GM12878 (cell line): ENCODE results near the gene CHDH. TPM values are rescaled to one million over a fixed set of nuclear protein-coding genes. Genes with fewer than 3 reads are reported as not detected.
A peak's percentile ranks its signal among the peaks of the same experiment; 100 is the strongest.

Source experiments
- ATAC-seq: fragments of 200-7000 bp; cut with Tn5 transposase; 3 replicates; pipeline ENCODE4 v1.9.1; 2020; ENCODE audit warnings: mild to moderate bottlenecking, moderate library complexity
- BruUV-seq: library from RNA; stranded (reverse); fragments of 400-500 nt; replicated peaks from 2 replicates; lab custom pipeline; 2021; lab: Mats Ljungman, UMichigan
- CTCF ChIA-PET: fragments of 300-600 bp; sonication (Branson Sonifier 250); formaldehyde crosslinking; extraction: SDS; loops from one replicate; lab custom pipeline; 2021; ENCODE audit warnings: inconsistent platforms; lab: Yijun Ruan, JAX
- POLR2A ChIA-PET: fragments of 350-600 bp; formaldehyde crosslinking; extraction: SDS; loops from one replicate; lab custom pipeline; 2021; ENCODE audit warnings: inconsistent platforms; lab: Charles Lee
- RAD21 ChIA-PET: fragments of 300-600 bp; sonication (Branson Sonifier 250); formaldehyde crosslinking; loops from one replicate; lab custom pipeline; 2023; ENCODE audit warnings: antibody characterized with exemption; ENCODE audit not compliant: unreplicated experiment; lab: Charles Lee
- SMC1A ChIA-PET: fragments of 300-600 bp; sonication (Branson Sonifier 250); formaldehyde crosslinking; loops from one replicate; lab custom pipeline; 2023; ENCODE audit not compliant: unreplicated experiment, uncharacterized antibody; lab: Charles Lee
- DNase-seq: peaks from one replicate; pipeline ENCODE4 v3.0.0-alpha.2; 2011; ENCODE audit warnings: low read depth, low spot score
- FAIRE-seq: peaks from 3 replicates; lab custom pipeline; 2011; peaks lifted over from hg19 to GRCh38; lab: Jason Lieb, UNC
- H2AFZ ChIP-seq: 2 replicates; pipeline ENCODE4 v1.6.0; 2011; ENCODE audit warnings: low read depth, low read length, control low read depth; ENCODE audit not compliant: control insufficient read depth
- H3K27ac ChIP-seq: 2 replicates; pipeline ENCODE4 v1.5.1; 2011; ENCODE audit warnings: control low read depth; ENCODE audit not compliant: control insufficient read depth, insufficient read depth
- H3K27me3 ChIP-seq, 2 experiments: replicated peaks in 1 of 2; 2 replicates each; pipeline versions ENCODE4 v1.6.0 to v1.6.1; 2011; ENCODE audit warnings: low read length in 1 of 2; ENCODE audit not compliant: control insufficient read depth in 2 of 2, insufficient read depth in 2 of 2
- H3K36me3 ChIP-seq, 2 experiments: 2 replicates each; pipeline ENCODE4 v1.5.1; 2011; ENCODE audit warnings: low read length in 1 of 2; ENCODE audit not compliant: control insufficient read depth in 2 of 2, insufficient read depth in 2 of 2
- H3K4me1 ChIP-seq: 2 replicates; pipeline ENCODE4 v1.6.1; 2011; ENCODE audit warnings: mild to moderate bottlenecking, low read length, moderate library complexity, mixed read lengths; ENCODE audit not compliant: control insufficient read depth, insufficient read depth
- H3K4me2 ChIP-seq: 2 replicates; pipeline ENCODE4 v1.6.0; 2011; ENCODE audit warnings: control low read depth; ENCODE audit not compliant: control insufficient read depth, insufficient read depth
- H3K4me3 ChIP-seq: fragments of 200-600 bp; sonication (generic); 2 replicates; pipeline ENCODE4 v1.5.1; 2016
- H3K79me2 ChIP-seq: 2 replicates; pipeline ENCODE4 v1.6.0; 2011; ENCODE audit warnings: low read length; ENCODE audit not compliant: control insufficient read depth, insufficient read depth
- H3K9ac ChIP-seq: 2 replicates; pipeline ENCODE4 v1.8.0; 2011; ENCODE audit warnings: low read length, control low read depth, mixed read lengths; ENCODE audit not compliant: control insufficient read depth, insufficient read depth
- H3K9me3 ChIP-seq: replicated peaks from 3 replicates; pipeline ENCODE4 v1.5.1; 2011; ENCODE audit warnings: mild to moderate bottlenecking, low read length; ENCODE audit not compliant: control insufficient read depth, insufficient read depth
- H4K20me1 ChIP-seq: 2 replicates; pipeline ENCODE4 v1.6.0; 2011; ENCODE audit not compliant: control insufficient read depth, insufficient read depth
- BRCA1 ChIP-seq: IDR thresholded peaks from 2 replicates; pipeline ENCODE4 v1.6.1; 2011; ENCODE audit warnings: low read depth, low read length, improper control_type of control experiment
- CHD1 ChIP-seq: IDR thresholded peaks from 2 replicates; pipeline ENCODE4 v1.6.1; 2012; ENCODE audit warnings: low read depth, low read length, improper control_type of control experiment
- EGR1 ChIP-seq, 2 experiments: IDR thresholded peaks; 1 replicate in 1 of 2; 2 replicates in 1 of 2; pipeline ENCODE4 v1.6.1; 2011 to 2012; ENCODE audit warnings: low read depth in 2 of 2, low read length in 2 of 2, borderline replicate concordance in 1 of 2, mild to moderate bottlenecking in 1 of 2, moderate library complexity in 1 of 2
- GATAD2B ChIP-seq: fragments of 450-650 bp; conservative IDR thresholded peaks from 2 replicates; pipeline ENCODE4 v1.6.1; 2017; ENCODE audit warnings: low read depth, mild to moderate bottlenecking, moderate library complexity
- KDM1A ChIP-seq: fragments of 200-600 bp; sonication (generic); IDR thresholded peaks from 2 replicates; pipeline ENCODE4 v1.6.1; 2016; ENCODE audit warnings: borderline replicate concordance
- MEF2B ChIP-seq: fragments of 450-650 bp; IDR thresholded peaks from 2 replicates; pipeline ENCODE4 v1.6.1; 2018; ENCODE audit warnings: mild to moderate bottlenecking, moderate library complexity; ENCODE audit not compliant: partially characterized antibody, poor library complexity, severe bottlenecking
- WGBS: methylation state at CpG from one replicate; pipeline ENCODE4 v1.1.6; 2016; ENCODE audit warnings: low lambda C conversion rate; ENCODE audit not compliant: insufficient replicate concordance, insufficient coverage; ENCODE audit errors: missing lambda C conversion rate; 5-methylcytosine and 5-hydroxymethylcytosine counted together
- in situ Hi-C: fragments of 300-500 bp; cut with MboI; formaldehyde crosslinking; loops from 9 replicates; pipeline ENCODE4 v1.14.3; 2018; ENCODE audit warnings: mixed read lengths
- intact Hi-C: fragments of 100-400 bp; cut with micrococcal nuclease; formaldehyde crosslinking; loops from one replicate; pipeline ENCODE4 v1.14.2; 2022; ENCODE audit not compliant: unreplicated experiment
- polyA plus RNA-seq, 11 experiments: library from polyadenylated mRNA; depleted of rRNA in 4 of 11; unstranded in 6 of 11; stranded (reverse) in 5 of 11; fragments of >200 nt; fragmentation: Nextera tagmentation in 4 of 11; fragmentation: Illumina TruSeq in 1 of 11; extraction: Ambion mirVana in 4 of 11; extraction: Trizol in 1 of 11; gene quantifications; 1 replicate in 1 of 11; 2 replicates in 10 of 11; pipeline versions ENCODE4 v1.2.1 to v1.2.3, GENCODE V29; 2011 to 2016; ENCODE audit warnings: inconsistent platforms in 2 of 11, missing spikeins in 2 of 11, low read depth in 1 of 11
- total RNA-seq, 4 experiments: library from RNA; depleted of rRNA in 3 of 4; stranded (reverse); fragments of >200 nt in 3 of 4; fragmentation: Illumina TruSeq in 1 of 4; extraction: Trizol in 1 of 4; gene quantifications; 2 replicates each; pipeline versions ENCODE4 v1.2.1 to v1.2.3, GENCODE V29; 2013 to 2021

Gene CHDH
- total and polyA plus RNA-seq, 10 of the 15 experiments (the other 5 are each of a cell fraction or from before 2014, with no cell fraction given): 0.95 to 8.3 (median 2.9) TPM

DNA sequence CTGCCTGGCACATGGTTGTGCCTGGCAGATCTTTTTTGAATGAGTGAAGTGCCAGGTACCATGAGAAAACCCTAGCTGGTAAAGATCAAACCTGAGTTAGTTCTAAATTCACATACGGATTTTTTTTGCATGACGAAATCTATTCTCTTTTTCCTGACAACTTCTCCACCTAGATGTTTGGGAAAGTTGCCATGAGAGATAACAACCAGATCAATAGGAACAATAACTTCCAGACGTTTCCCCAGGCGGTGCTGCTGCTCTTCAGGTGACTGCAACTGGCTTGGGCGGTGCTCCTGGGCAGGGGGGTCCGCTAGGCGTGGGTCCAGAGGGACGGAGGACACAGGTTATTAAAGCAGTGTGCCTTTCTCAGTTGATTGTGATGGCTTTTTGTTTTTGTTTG is 71.8 kb downstream of the CHDH start:
- H4K20me1 ChIP-seq: no peaks in the 10 kb centered on the region
- H3K9ac ChIP-seq: peak overlapping the region; percentile 24
- ChIA-PET CTCF (interaction anchor here (0.8 to 2.3 kb wide), 4 partner anchors 9 to 125 kb away, joined by 3 to 9 read pairs (median 4); no protein-coding TSS in a partner anchor), SMC1A (interaction anchor here (0.9 to 4.5 kb wide), 10 partner anchors 10 to 117 kb away, joined by 3 to 40 read pairs (median 5); partner anchors contain the start of gene SELENOK), RAD21 (interaction anchor here (0.7 to 4.9 kb wide), 6 partner anchors 8 to 147 kb away, joined by 3 to 41 read pairs (median 6); partner anchors contain the start of genes CHDH and IL17RB), POLR2A (interaction anchor here (1.0 to 4.5 kb wide), 7 partner anchors 14 to 70 kb away, joined by 3 to 30 read pairs (median 4); partner anchors contain the start of genes CHDH and IL17RB)
- FAIRE-seq (no peak), ATAC-seq (peak; percentile 31), DNase-seq (no peak)
- H3K4me1 ChIP-seq: peaks cover 24% of the 10 kb centered on the region
- 80% methylated on average over 8 of the region's 8 CpGs for WGBS
- peak overlapping the region; percentile 65 for H3K27ac ChIP-seq
- in situ Hi-C loops (no loop called here), intact Hi-C loops (loop anchor here (2.0 kb wide), 1 partner anchor 70 kb away; no protein-coding TSS in a partner anchor)
- TF ChIP-seq KDM1A (no peak), BRCA1 (no peak), EGR1 (IDR thresholded peaks at IDR 0.05; ENCODE audit: borderline replicate concordance in 1 of 2, low read depth in 2 of 2, low read length in 2 of 2) (no peak), GATAD2B (0 out of 2 replicates have a peak, but pooled peaks have one; percentile 18), MEF2B (peak; percentile 58), CHD1 (no peak)
- peak overlapping the region; percentile 87 for H2AFZ ChIP-seq
- H3K4me2 ChIP-seq: peak overlapping the region; percentile 82
- no peaks in the 10 kb centered on the region for H3K27me3 ChIP-seq
- TSS peak; percentile 81 for BruUV-seq
- H3K9me3 ChIP-seq: no peaks in the 10 kb centered on the region
- no peaks in the 10 kb centered on the region for H3K36me3 ChIP-seq
- no peaks in the 10 kb centered on the region for H3K79me2 ChIP-seq
- H3K4me3 ChIP-seq: no peak overlapping the region
